Natural killer cell treated with Interleukin-12 subunit alpha and Interleukin-12 subunit beta and Interleukin-15 and Interleukin-18, amount 100 ng/mL, for 72 hours (primary cell): ENCODE data around the gene CRYZL1. TPM values are rescaled to one million over a fixed set of nuclear protein-coding genes. Genes with fewer than 3 reads are reported as not detected.
A peak's percentile ranks its signal among the peaks of the same experiment; 100 is the strongest.
"Not testable (repeated sequence)": the region's sequence is repeated elsewhere in the genome, so short reads cannot be mapped to it uniquely, and the experiment has no call there.

Experiments
- ATAC-seq, 2 donors: fragments of 150-1000 bp; cut with Tn5 transposase in 1 of 2; sonication (Bioruptor Pico), chemical (Tn5 transposase) in 1 of 2; 2 replicates each; pipeline ENCODE4 v1.10.0; 2021
- DNase-seq: peaks from one replicate; pipeline ENCODE4 v3.0.0; 2022; ENCODE audit warnings: low spot score
- H3K27ac Mint-ChIP-seq, 2 donors: 1 replicate in 1 of 2; 2 replicates in 1 of 2; pipeline ENCODE4 v1.8.0; 2022; ENCODE audit warnings: mixed read lengths in 2 of 2, mild to moderate bottlenecking in 1 of 2, moderate library complexity in 1 of 2
- H3K27me3 Mint-ChIP-seq, 2 donors: 1 replicate in 1 of 2; 2 replicates in 1 of 2; pipeline ENCODE4 v1.8.0; 2022; ENCODE audit warnings: mixed read lengths in 2 of 2
- H3K36me3 Mint-ChIP-seq: one replicate; pipeline ENCODE4 v1.8.0; 2022; ENCODE audit warnings: mixed read lengths
- H3K4me1 Mint-ChIP-seq, 2 donors: 1 replicate in 1 of 2; 2 replicates in 1 of 2; pipeline ENCODE4 v1.8.0; 2022; ENCODE audit warnings: low read depth in 2 of 2, mixed read lengths in 2 of 2, mild to moderate bottlenecking in 1 of 2
- H3K4me3 Mint-ChIP-seq: one replicate; pipeline ENCODE4 v1.8.0; 2022; ENCODE audit warnings: mixed read lengths
- H3K9me3 Mint-ChIP-seq: 2 replicates; pipeline ENCODE4 v1.8.0; 2022; ENCODE audit warnings: mixed read lengths
- total RNA-seq, 2 donors: library from RNA; stranded (reverse); gene quantifications; one replicate each; pipeline ENCODE4 v1.2.3, GENCODE V29; 2022

The CRYZL1 gene
- total RNA-seq, 2 donors from 2014 or later: 28.0 to 31.7 TPM

DNA sequence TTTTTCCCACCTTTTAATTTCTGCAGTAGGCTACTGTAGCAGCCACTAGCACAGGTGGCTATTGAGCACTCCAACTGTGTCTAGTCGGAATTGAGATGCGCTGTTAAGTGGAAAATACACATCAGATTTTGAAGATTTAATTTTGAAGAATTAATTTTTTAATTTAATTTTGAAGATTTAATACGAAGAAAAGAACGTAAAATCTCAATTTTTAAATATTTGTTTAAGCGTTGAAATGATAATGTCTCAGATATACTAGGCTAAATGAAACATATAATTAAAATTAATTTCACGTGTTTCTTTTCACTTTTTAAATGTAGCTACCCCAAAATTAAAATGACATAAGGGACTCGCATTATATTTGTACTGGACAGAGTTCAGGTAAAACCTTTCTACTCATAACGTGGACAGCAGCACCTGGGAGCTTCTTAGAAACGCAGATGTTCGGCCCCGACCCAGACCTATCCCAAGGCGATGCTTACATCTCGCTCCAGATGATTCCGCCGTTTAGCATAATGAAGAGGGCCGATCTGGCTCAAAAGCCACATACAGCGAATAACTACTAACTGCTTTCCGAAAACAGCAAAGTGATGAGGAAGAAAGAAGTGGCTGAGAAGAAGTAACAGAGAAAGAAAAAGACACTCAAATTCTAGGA is 717 bp downstream of the CRYZL1 start:
- DNase-seq (no peak), ATAC-seq (no peak)
- peak overlapping the region; percentile 88 for H3K4me3 Mint-ChIP-seq
- peak overlapping the region; percentile 80 to 82 for H3K27ac Mint-ChIP-seq
- no peaks in the 10 kb centered on the region for H3K36me3 Mint-ChIP-seq
- peaks cover 7 to 20% of the 10 kb centered on the region in 2 donors for H3K27me3 Mint-ChIP-seq
- peaks cover 13 to 27% of the 10 kb centered on the region in 2 donors for H3K4me1 Mint-ChIP-seq
- no peaks in the 10 kb centered on the region for H3K9me3 Mint-ChIP-seq

DNA sequence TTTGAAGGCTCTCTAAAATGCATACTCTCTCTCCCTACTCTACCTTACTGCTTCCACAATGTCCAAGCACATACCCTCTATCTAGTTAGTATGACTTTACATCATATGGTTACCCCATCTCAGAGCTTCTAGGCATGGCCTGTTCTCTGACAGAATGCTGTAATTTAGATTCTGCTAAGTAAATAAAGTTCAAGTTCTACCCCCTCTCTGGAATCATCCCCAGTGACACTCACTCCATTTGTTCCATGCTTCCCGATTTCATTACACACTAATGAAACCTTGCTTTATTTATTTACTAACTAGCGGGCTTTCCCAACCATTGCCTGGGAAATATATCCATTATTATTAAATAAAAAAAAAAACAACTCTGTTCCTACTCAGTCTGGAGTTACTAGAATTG is 7.3 kb downstream of the CRYZL1 start:
- Mint-ChIP-seq H3K27me3 (no peaks in the 10 kb centered on the region), H3K4me3 (no peak overlapping the region), H3K36me3 (peaks cover 5% of the 10 kb centered on the region), H3K9me3 (no peaks in the 10 kb centered on the region), H3K4me1 (peaks cover 6 to 11% of the 10 kb centered on the region in 2 donors), H3K27ac (no peak overlapping the region)
- ATAC-seq: no peak
- DNase-seq: no peak

GRCh38 chr21:33626151-33626550 is 15.4 kb downstream of the CRYZL1 start:
- not testable (repeated sequence) for H3K36me3 Mint-ChIP-seq, H3K4me3 Mint-ChIP-seq

GRCh38 chr21:33622253-33622652 is 19.3 kb downstream of the CRYZL1 start:
- H3K27ac Mint-ChIP-seq: no peak overlapping the region
- no peaks in the 10 kb centered on the region for H3K36me3 Mint-ChIP-seq
- H3K27me3 Mint-ChIP-seq: no peaks in the 10 kb centered on the region
- peaks cover 0 to 5% of the 10 kb centered on the region in 2 donors for H3K4me1 Mint-ChIP-seq
- no peaks in the 10 kb centered on the region for H3K9me3 Mint-ChIP-seq
- DNase-seq: no peak
- H3K4me3 Mint-ChIP-seq: no peak overlapping the region
- no peak for ATAC-seq

More at GRCh38 chr21:33626151-33626550, 15.4 kb downstream of the CRYZL1 start:
- DNase-seq, H3K9me3 Mint-ChIP-seq, H3K4me1 Mint-ChIP-seq, H3K27ac Mint-ChIP-seq, ATAC-seq, H3K27me3 Mint-ChIP-seq: not testable (repeated sequence)

GRCh38 chr21:33619726-33620125 is 21.8 kb downstream of the CRYZL1 start:
- H3K27ac Mint-ChIP-seq: no peak overlapping the region

GRCh38 chr21:33618407-33618806 is 23.1 kb downstream of the CRYZL1 start:
- Mint-ChIP-seq H3K4me3 (no peak overlapping the region), H3K27ac (no peak overlapping the region), H3K4me1 (peaks cover 0 to 5% of the 10 kb centered on the region in 2 donors), H3K36me3 (no peaks in the 10 kb centered on the region), H3K9me3 (no peaks in the 10 kb centered on the region), H3K27me3 (no peaks in the 10 kb centered on the region)
- DNase-seq (no peak), ATAC-seq (no peak)

More at GRCh38 chr21:33619726-33620125, 21.8 kb downstream of the CRYZL1 start:
- H3K4me1 Mint-ChIP-seq: peaks cover 0 to 5% of the 10 kb centered on the region in 2 donors
- no peaks in the 10 kb centered on the region for H3K27me3 Mint-ChIP-seq
- no peak overlapping the region for H3K4me3 Mint-ChIP-seq
- H3K9me3 Mint-ChIP-seq: no peaks in the 10 kb centered on the region
- no peaks in the 10 kb centered on the region for H3K36me3 Mint-ChIP-seq
- DNase-seq: no peak
- no peak for ATAC-seq

GRCh38 chr21:33617565-33617964 is 24.0 kb downstream of the CRYZL1 start:
- H3K27me3 Mint-ChIP-seq: not testable (repeated sequence)

DNA sequence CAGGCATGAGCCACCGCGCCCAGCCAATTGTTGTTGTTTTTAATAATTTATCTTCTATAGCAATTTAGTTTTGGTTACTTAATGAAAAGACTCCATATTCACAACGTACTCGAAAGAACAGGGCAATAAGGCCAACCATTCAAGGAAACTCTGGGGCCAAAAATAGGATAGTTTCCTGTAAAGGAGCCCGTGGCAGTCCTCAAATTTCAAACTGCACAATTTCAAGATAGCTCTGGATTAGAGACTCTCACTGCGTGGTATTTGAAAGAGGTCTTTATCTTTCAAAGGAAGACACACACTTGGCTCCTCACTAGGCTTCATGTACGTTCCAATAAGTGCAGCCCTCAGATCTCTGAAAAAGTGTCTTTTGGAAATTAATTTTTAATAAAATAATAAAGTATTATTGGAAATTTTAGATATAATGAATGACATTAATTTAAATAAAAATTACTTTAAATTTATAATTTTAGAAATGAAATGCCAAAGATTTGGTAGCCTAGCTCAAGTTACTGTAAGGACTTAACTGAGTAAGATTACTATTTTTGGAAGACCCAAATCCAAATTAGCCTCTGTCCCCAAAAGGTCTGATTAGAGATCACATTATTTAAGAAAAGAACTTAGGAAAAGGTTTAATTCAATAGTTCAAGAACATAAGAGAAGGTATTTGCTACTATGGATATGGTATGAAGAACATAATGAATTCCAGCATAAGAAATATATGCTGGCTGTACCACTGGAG is 30.4 kb downstream of the CRYZL1 start:
- Mint-ChIP-seq H3K27ac (no peak overlapping the region), H3K27me3 (no peaks in the 10 kb centered on the region), H3K36me3 (no peaks in the 10 kb centered on the region), H3K4me1 (no peaks in the 10 kb centered on the region), H3K4me3 (no peak overlapping the region), H3K9me3 (no peaks in the 10 kb centered on the region)
- ATAC-seq: no peak
- DNase-seq: no peak

More at GRCh38 chr21:33617565-33617964, 24.0 kb downstream of the CRYZL1 start:
- H3K4me3 Mint-ChIP-seq, H3K9me3 Mint-ChIP-seq, H3K36me3 Mint-ChIP-seq, H3K4me1 Mint-ChIP-seq, DNase-seq, ATAC-seq, H3K27ac Mint-ChIP-seq: not testable (repeated sequence)

DNA sequence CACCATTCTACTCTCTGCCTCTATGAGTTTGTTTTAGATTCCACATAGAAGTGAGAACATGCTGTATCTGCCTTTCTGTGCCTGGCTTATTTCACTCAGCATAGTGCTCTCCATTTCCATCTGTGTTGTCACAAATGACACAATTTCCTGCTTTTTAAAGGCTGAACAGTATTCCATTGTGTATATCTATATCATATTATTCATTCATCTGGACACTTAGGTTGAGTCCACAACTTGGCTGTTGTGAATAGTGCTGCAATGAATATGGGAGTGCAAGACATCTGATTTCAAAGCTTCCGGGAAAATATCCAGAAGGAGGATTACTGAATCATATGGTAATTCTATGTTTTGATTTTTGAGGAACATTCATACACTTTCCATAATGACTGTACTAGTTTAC is 33.0 kb downstream of the CRYZL1 start:
- H3K4me3 Mint-ChIP-seq: no peak overlapping the region
- no peak overlapping the region for H3K27ac Mint-ChIP-seq
- H3K36me3 Mint-ChIP-seq: no peaks in the 10 kb centered on the region
- H3K4me1 Mint-ChIP-seq: peaks cover 0 to 3% of the 10 kb centered on the region in 2 donors
- no peaks in the 10 kb centered on the region for H3K27me3 Mint-ChIP-seq
- no peaks in the 10 kb centered on the region for H3K9me3 Mint-ChIP-seq
- DNase-seq: no peak
- no peak for ATAC-seq

DNA sequence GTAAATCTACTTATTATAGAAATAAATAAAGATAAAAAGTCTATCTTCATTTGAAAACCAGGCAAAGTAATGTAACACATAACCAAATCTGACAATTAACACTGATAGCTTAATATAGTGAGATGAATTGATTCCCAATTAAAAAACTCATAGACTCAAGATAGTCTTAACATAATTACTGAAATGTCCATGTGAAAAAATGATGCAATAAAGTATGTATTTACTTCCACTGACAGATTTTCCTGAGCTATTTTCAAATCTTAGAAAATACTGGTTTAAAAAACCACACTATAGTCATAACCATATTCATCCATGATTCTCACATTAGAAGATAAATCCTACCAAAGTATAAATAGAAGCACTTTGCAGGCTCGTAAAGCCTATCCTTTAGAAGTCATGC is 43.5 kb downstream of the CRYZL1 start:
- no peak for DNase-seq
- Mint-ChIP-seq H3K27me3 (no peaks in the 10 kb centered on the region), H3K4me3 (no peak overlapping the region), H3K27ac (no peak overlapping the region), H3K36me3 (peaks cover 6% of the 10 kb centered on the region), H3K9me3 (no peaks in the 10 kb centered on the region), H3K4me1 (no peaks in the 10 kb centered on the region)
- ATAC-seq: no peak

DNA sequence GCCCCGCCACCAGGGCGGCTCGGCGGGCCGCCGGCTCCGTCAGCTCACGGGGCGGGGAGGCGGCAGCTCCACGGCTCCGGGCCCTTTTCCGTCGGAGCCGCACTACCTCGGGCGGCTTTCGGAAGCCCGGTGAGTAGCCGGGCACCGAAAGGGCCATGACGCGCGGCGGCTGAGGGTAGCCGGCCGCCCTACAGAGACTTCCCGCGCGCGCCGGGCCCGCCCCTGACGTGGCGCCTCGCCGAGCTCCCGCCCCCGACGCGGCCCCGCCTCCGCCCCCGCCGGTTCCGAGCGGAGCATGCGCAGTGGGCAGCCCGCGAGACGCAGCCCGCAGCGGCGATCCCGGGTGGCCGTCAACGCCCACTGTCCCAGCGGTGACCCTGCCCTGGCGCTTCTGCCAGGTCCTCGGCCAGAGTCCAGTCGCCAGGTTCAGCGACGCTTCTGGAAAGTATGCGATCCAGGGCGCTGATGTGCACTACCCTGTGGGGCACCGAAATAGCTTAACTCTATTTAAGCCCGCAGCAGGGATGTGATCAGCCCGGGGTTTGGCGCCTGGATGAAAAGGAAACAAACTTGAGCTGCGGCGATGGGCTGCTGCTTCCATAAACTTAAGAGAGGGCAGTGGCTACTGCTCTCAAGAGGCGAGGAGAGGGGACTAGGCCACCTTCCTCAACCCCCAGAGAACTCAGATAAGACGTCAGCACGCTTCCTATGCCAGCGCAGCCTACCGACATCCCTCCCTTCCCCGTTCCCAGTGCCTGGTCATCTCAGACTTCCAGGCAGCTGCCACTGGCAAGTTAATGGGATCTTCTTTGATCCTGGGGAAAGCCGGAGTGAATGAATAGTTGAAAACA is 52.8 kb downstream of the CRYZL1 start, which contains the start of gene DONSON:
Gene DONSON, minus strand, starts transcription at position 200 of the 851 bp plus-strand sequence. Its CDS starts 43 bp downstream, at position 157.
- H3K4me3 Mint-ChIP-seq: peak within 1 kb of the TSS; percentile 93

GRCh38 chr21:33587792-33588484 is 53.6 kb downstream of the CRYZL1 start:
- peak in 1 of 2 donors; percentile 41 for ATAC-seq

More for the DNA sequence above, 52.8 kb downstream of the CRYZL1 start, which contains the start of gene DONSON:
- Mint-ChIP-seq H3K9me3 (no peaks in the 10 kb centered on the region), H3K27ac (peak within 1 kb of the TSS; percentile 77 to 85), H3K4me1 (peaks cover 11 to 13% of the 10 kb centered on the region in 2 donors), H3K36me3 (no peaks in the 10 kb centered on the region), H3K27me3 (no peaks in the 10 kb centered on the region)
- peak; percentile 99 for ATAC-seq
- peak; percentile 94 for DNase-seq

DNA sequence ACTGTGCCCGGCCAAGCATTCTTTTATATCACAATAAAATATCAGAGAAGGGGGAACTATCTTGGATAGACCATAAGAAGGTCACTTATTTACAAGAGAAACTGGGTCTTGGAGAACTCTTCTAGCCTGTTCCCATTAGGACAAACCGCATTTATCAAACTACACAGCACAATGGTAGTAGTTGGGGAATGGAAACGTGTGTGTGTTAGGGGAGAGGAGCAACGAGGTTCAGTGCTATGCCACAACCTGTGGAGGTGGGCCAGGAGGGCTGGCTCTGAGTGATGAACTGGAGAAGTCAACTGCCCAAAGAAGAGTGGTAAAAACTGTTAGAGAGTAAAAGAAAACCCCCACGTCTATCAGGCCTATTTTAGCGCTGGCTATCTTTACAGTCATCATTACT is 54.6 kb downstream of the CRYZL1 start:
- ATAC-seq (no peak), DNase-seq (no peak)
- peaks cover 3% of the 10 kb centered on the region for H3K36me3 Mint-ChIP-seq
- peaks cover 11 to 13% of the 10 kb centered on the region in 2 donors for H3K4me1 Mint-ChIP-seq
- peak overlapping the region; percentile 85 for H3K4me3 Mint-ChIP-seq
- H3K9me3 Mint-ChIP-seq: no peaks in the 10 kb centered on the region
- H3K27me3 Mint-ChIP-seq: no peaks in the 10 kb centered on the region
- peak overlapping the region in 1 of 2 donors; percentile 75 for H3K27ac Mint-ChIP-seq

More at GRCh38 chr21:33587792-33588484, 53.6 kb downstream of the CRYZL1 start:
- DNase-seq: peak; percentile 63
- peak overlapping the region; percentile 93 for H3K4me3 Mint-ChIP-seq
- H3K27ac Mint-ChIP-seq: peak overlapping the region; percentile 77 to 84
- H3K4me1 Mint-ChIP-seq: peaks cover 11 to 13% of the 10 kb centered on the region in 2 donors
- H3K36me3 Mint-ChIP-seq: no peaks in the 10 kb centered on the region
- H3K27me3 Mint-ChIP-seq: no peaks in the 10 kb centered on the region
- H3K9me3 Mint-ChIP-seq: no peaks in the 10 kb centered on the region
